ENCODE results near the gene ANKK1.

Gene ANKK1

GRCh38 chr11:113378692-113379091 lies 8.9 kb upstream of the ANKK1 start:
- DNase-seq (ENCODE audit: low read depth): no peak

- DNase-seq (ENCODE audit: low read depth): no peak
Measured at GRCh38 chr11:113382121-113382520, 5.5 kb upstream of the ANKK1 start.

GRCh38 chr11:113384551-113384950 lies 3.0 kb upstream of the ANKK1 start:
- no peak for DNase-seq (ENCODE audit: low read depth)

GRCh38 chr11:113385749-113386148 lies 1.8 kb upstream of the ANKK1 start:
- no peak for DNase-seq (ENCODE audit: low read depth)

GRCh38 chr11:113386866-113387265 lies 713 bp upstream of the ANKK1 start:
- DNase-seq (ENCODE audit: low read depth): no peak

GRCh38 chr11:113389272-113389671 lies 1.7 kb downstream of the ANKK1 start:
- no peak for DNase-seq (ENCODE audit: low read depth)

- DNase-seq (ENCODE audit: low read depth): no peak
Measured at GRCh38 chr11:113392236-113392921, 4.8 kb downstream of the ANKK1 start.

GRCh38 chr11:113393501-113393985 lies 6.0 kb downstream of the ANKK1 start:
- DNase-seq (ENCODE audit: low read depth): no peak

GRCh38 chr11:113394919-113395318 lies 7.3 kb downstream of the ANKK1 start:
- no peak for DNase-seq (ENCODE audit: low read depth)

GRCh38 chr11:113395782-113396336 lies 8.3 kb downstream of the ANKK1 start:
- DNase-seq (ENCODE audit: low read depth): no peak

- DNase-seq (ENCODE audit: low read depth): no peak
Measured at GRCh38 chr11:113396690-113397089, 9.1 kb downstream of the ANKK1 start.

GRCh38 chr11:113397212-113397611 lies 9.6 kb downstream of the ANKK1 start:
- DNase-seq (ENCODE audit: low read depth): no peak

- DNase-seq (ENCODE audit: low read depth): no peak
Measured at GRCh38 chr11:113397821-113398220, 10.2 kb downstream of the ANKK1 start.

- DNase-seq (ENCODE audit: low read depth): no peak
Measured at GRCh38 chr11:113398669-113399430, 11.3 kb downstream of the ANKK1 start.

GRCh38 chr11:113400631-113401230 lies 13.2 kb downstream of the ANKK1 start:
- no peak for DNase-seq (ENCODE audit: low read depth)

GRCh38 chr11:113401718-113402117 lies 14.1 kb downstream of the ANKK1 start:
- DNase-seq (ENCODE audit: low read depth): no peak

- DNase-seq (ENCODE audit: low read depth): no peak
Measured at GRCh38 chr11:113404859-113405430, 17.4 kb downstream of the ANKK1 start.

- no peak for DNase-seq (ENCODE audit: low read depth)
Measured at GRCh38 chr11:113405724-113406478, 18.3 kb downstream of the ANKK1 start.

- no peak for DNase-seq (ENCODE audit: low read depth)
Measured at GRCh38 chr11:113407163-113407562, 19.6 kb downstream of the ANKK1 start.

- DNase-seq (ENCODE audit: low read depth): no peak
Measured at GRCh38 chr11:113408206-113408605, 20.6 kb downstream of the ANKK1 start.

- no peak for DNase-seq (ENCODE audit: low read depth)
Measured at GRCh38 chr11:113408887-113409286, 21.3 kb downstream of the ANKK1 start.

GRCh38 chr11:113409526-113409925 lies 21.9 kb downstream of the ANKK1 start:
- DNase-seq (ENCODE audit: low read depth): no peak
